Endodermal cell (in vitro differentiated cells): ENCODE results near the gene CNBD2. TPM values are rescaled to one million over a fixed set of nuclear protein-coding genes. Genes with fewer than 3 reads are reported as not detected.

Experiments used
- DNase-seq: peaks from one replicate; pipeline ENCODE4 v3.0.0-alpha.2; 2017
- H3K27ac ChIP-seq: 2 replicates; pipeline ENCODE4 v1.5.1; 2013; ENCODE audit warnings: mild to moderate bottlenecking, low read depth, low read length, moderate library complexity
- H3K27me3 ChIP-seq: 2 replicates; pipeline ENCODE4 v1.6.1; 2013; ENCODE audit warnings: mild to moderate bottlenecking, low read length, moderate library complexity; ENCODE audit not compliant: insufficient read depth, control insufficient read depth, poor library complexity, severe bottlenecking
- H3K36me3 ChIP-seq: 2 replicates; pipeline ENCODE4 v1.7.0; 2013; ENCODE audit warnings: mild to moderate bottlenecking, low read length, moderate library complexity; ENCODE audit not compliant: control insufficient read depth, insufficient read depth
- H3K4me1 ChIP-seq: one replicate; pipeline ENCODE4 v1.7.0; 2013; ENCODE audit warnings: low read length; ENCODE audit not compliant: control insufficient read depth, insufficient read depth
- H3K4me3 ChIP-seq: 2 replicates; pipeline ENCODE4 v1.5.1; 2013; ENCODE audit warnings: mild to moderate bottlenecking, low read length, moderate library complexity
- H3K9ac ChIP-seq: 2 replicates; pipeline ENCODE4 v1.6.1; 2013; ENCODE audit warnings: mild to moderate bottlenecking, low read length, moderate library complexity; ENCODE audit not compliant: poor library complexity, severe bottlenecking; ENCODE audit errors: extremely low read depth
- H3K9me3 ChIP-seq: 2 replicates; pipeline ENCODE4 v1.6.1; 2013; ENCODE audit warnings: mild to moderate bottlenecking, low read length, moderate library complexity; ENCODE audit not compliant: control insufficient read depth
- H3K27ac Mint-ChIP-seq: 2 replicates; pipeline ENCODE4 v1.8.0; 2020; ENCODE audit warnings: mixed read lengths
- H3K27me3 Mint-ChIP-seq: 2 replicates; pipeline ENCODE4 v1.8.0; 2021; ENCODE audit warnings: mild to moderate bottlenecking, mixed read lengths; ENCODE audit not compliant: insufficient read depth
- H3K36me3 Mint-ChIP-seq: 2 replicates; pipeline ENCODE4 v1.8.0; 2020; ENCODE audit warnings: low read depth, mixed read lengths
- H3K4me1 Mint-ChIP-seq: 2 replicates; pipeline ENCODE4 v1.8.0; 2020; ENCODE audit warnings: mixed read lengths
- H3K4me3 Mint-ChIP-seq: 2 replicates; pipeline ENCODE4 v1.8.0; 2020; ENCODE audit warnings: mild to moderate bottlenecking, moderate library complexity, mixed read lengths
- H3K9me3 Mint-ChIP-seq: 2 replicates; pipeline ENCODE4 v1.8.0; 2020; ENCODE audit warnings: mild to moderate bottlenecking, mixed read lengths
- WGBS, 2 experiments: methylation state at CpG; one replicate each; pipeline versions ENCODE4 v1.1.5 to v1.1.7; 2013; ENCODE audit warnings: missing lambda C conversion rate in 2 of 2, mixed read lengths in 1 of 2; ENCODE audit not compliant: insufficient coverage in 1 of 2, insufficient read length in 1 of 2; 5-methylcytosine and 5-hydroxymethylcytosine counted together
- total RNA-seq, 2 donors: library from RNA; stranded (reverse); fragmentation: NEBNext Ultra II Directional in 1 of 2; extraction: Animal tissue kit (Norgen Biotek cat#: 25700) in 1 of 2; gene quantifications; 2 replicates in 1 of 2; 3 replicates in 1 of 2; pipeline ENCODE4 v1.2.1, GENCODE V29; 2021
- TF ChIP-seq, protein P1 (sequence below): fragments of 200-600 bp; sonication (generic); conservative IDR thresholded peaks from 2 replicates; pipeline ENCODE4 v1.5.0; 2021; ENCODE audit warnings: antibody characterized with exemption, mild to moderate bottlenecking

CNBD2 gene
- total RNA-seq, 2 donors from 2014 or later, result 1.3 to 1.9 TPM

DNA sequence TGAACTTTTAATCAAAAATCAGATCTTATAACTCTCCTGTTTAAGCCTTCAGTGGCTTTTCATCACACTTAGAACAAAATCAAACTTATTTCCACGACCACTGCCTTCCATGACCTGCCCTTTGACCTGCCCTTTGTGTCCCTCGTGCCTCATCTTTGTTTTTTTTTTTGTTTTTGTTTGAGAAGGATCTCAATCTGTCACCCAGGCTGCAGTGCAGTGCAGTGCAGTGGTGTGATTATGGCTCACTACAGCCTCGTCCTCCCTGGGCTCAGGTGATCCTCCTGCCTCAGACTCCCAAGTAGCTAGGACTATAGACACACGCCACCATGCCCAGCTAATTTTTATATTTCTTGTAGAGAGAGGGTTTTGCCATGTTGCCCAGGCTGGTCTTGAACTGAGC lies 86.8 kb downstream of the CNBD2 start:
- Histone ChIP-seq H3K27ac (no peak overlapping the region), H3K27me3 (peaks cover 6% of the 10 kb centered on the region), H3K4me3 (no peak overlapping the region), H3K4me1 (no peaks in the 10 kb centered on the region), H3K9ac (no peak overlapping the region), H3K36me3 (no peaks in the 10 kb centered on the region), H3K9me3 (no peaks in the 10 kb centered on the region)
- Mint-ChIP-seq H3K27me3 (peaks cover 5% of the 10 kb centered on the region), H3K36me3 (no peaks in the 10 kb centered on the region), H3K4me1 (peaks cover 11% of the 10 kb centered on the region), H3K27ac (no peak overlapping the region), H3K4me3 (no peak overlapping the region), H3K9me3 (no peaks in the 10 kb centered on the region)
- WGBS, 2 experiments, result 75 to 87% methylated on average over 3 to 4 of the region's 4 CpGs
- TF ChIP-seq, protein P1, sequence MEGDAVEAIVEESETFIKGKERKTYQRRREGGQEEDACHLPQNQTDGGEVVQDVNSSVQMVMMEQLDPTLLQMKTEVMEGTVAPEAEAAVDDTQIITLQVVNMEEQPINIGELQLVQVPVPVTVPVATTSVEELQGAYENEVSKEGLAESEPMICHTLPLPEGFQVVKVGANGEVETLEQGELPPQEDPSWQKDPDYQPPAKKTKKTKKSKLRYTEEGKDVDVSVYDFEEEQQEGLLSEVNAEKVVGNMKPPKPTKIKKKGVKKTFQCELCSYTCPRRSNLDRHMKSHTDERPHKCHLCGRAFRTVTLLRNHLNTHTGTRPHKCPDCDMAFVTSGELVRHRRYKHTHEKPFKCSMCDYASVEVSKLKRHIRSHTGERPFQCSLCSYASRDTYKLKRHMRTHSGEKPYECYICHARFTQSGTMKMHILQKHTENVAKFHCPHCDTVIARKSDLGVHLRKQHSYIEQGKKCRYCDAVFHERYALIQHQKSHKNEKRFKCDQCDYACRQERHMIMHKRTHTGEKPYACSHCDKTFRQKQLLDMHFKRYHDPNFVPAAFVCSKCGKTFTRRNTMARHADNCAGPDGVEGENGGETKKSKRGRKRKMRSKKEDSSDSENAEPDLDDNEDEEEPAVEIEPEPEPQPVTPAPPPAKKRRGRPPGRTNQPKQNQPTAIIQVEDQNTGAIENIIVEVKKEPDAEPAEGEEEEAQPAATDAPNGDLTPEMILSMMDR, result no peak
- DNase-seq, result no peak

DNA sequence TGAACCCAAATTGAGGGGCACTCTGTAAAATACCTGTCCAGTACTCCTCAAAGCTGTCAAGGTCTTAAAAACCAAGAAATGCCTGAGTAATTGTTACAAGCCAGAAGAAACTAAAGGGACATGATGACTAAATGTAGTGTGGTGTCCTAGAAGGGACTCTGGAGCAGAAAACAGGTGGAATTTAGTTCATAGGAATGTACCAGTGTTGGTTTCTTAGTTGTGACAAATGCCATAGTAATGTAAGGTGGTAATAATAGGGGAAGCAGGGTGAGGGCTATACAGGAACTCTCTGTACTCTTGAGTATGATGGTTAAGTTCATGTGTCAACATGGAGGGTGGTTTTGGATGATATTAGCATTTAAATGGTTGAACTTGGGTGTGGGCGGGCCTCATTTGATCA lies 92.3 kb downstream of the CNBD2 start:
- Mint-ChIP-seq H3K36me3 (no peaks in the 10 kb centered on the region), H3K4me3 (no peak overlapping the region), H3K9me3 (no peaks in the 10 kb centered on the region), H3K27ac (no peak overlapping the region), H3K4me1 (peaks cover 2% of the 10 kb centered on the region), H3K27me3 (peaks cover 32% of the 10 kb centered on the region)
- Histone ChIP-seq H3K9me3 (peaks cover 9% of the 10 kb centered on the region), H3K4me3 (no peak overlapping the region), H3K9ac (no peak overlapping the region), H3K4me1 (peaks cover 3% of the 10 kb centered on the region), H3K36me3 (no peaks in the 10 kb centered on the region), H3K27ac (no peak overlapping the region), H3K27me3 (peaks cover 14% of the 10 kb centered on the region)
- no peak for DNase-seq
- TF ChIP-seq, protein P1, result no peak
- WGBS, 2 experiments, result 93 to 100% methylated on average over 1 of the region's 1 CpG

DNA sequence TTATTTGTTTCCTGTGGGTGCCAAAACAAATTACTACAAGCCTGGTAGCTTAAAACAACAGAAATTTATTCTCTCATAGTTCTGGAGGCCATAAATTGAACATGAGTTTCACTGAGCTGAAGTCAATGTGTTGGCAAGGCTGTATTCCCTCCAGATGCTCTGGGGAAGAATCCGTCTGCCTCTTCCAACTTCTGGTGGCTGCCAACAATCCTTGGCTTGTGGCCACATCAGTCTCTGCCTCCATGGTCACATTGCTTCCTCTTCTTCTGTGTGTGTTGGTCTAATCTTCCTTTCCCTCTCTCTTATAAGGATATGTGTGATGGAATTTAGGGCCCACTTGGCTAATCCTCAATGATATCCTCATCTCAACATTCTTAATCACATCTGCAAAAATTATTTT lies 93.4 kb downstream of the CNBD2 start:
- H3K36me3 ChIP-seq, result no peaks in the 10 kb centered on the region
- Mint-ChIP-seq H3K27me3 (peaks cover 35% of the 10 kb centered on the region), H3K27ac (no peak overlapping the region), H3K4me3 (no peak overlapping the region), H3K9me3 (no peaks in the 10 kb centered on the region), H3K36me3 (no peaks in the 10 kb centered on the region), H3K4me1 (peaks cover 2% of the 10 kb centered on the region)
- TF ChIP-seq, protein P1, result no peak
- WGBS, 2 experiments, result 88% methylated on average over 1 of the region's 1 CpG; no CpG with 5 or more reads in 1 of the 2 experiments
- H3K9ac ChIP-seq, result no peak overlapping the region
- peaks cover 15% of the 10 kb centered on the region for H3K27me3 ChIP-seq
- peaks cover 9% of the 10 kb centered on the region for H3K9me3 ChIP-seq
- H3K4me3 ChIP-seq, result no peak overlapping the region
- H3K4me1 ChIP-seq, result peaks cover 3% of the 10 kb centered on the region
- no peak overlapping the region for H3K27ac ChIP-seq
- no peak for DNase-seq
